ENCODE data around the gene SPDYE1.
"Not testable (repeated sequence)": the region's sequence is repeated elsewhere in the genome, so short reads cannot be mapped to it uniquely, and the experiment has no call there.

The SPDYE1 gene

DNA sequence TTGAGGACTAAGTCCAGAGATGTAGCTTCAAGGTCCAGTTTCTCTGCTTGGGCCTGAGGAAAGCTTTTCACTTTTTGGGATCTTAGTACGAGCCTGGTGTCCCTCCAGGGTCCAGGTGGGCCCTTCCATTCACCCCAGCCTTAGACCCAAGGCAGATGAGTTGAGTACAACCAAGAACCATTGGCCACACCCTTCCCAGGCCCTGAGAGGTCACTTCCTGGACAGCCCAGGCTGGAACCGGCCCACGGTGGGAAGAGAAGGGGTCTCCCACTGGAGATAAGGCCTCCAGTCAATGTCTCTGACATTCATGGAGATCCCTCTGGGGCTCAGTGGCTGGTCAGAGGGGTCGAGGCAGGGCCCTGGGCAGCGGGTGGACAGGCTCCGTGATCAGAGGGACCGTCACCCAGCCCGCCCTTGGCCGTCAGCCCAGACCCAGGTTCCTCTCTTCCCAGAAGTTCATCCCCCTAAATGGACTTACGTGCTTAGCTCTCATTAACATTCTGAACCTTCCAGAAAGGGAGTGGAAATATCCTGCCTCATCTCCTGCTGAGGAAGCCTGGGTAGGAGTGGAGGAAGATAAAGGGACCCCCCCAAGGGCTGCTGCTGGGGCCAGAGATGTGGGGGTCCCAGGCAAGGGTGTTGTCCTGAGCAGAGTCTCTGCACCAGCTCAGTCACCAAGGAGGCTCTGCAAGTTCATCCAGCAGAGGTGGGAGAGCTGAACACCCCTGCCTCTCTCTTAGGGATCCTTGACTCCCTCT is 22.8 kb upstream of the SPDYE1 start:
- not testable (repeated sequence) for H3K4me1 ChIP-seq (ENCODE audit: control insufficient read depth, insufficient read depth, low read length); H3K4me3 ChIP-seq (ENCODE audit: low read length); H3K9me3 ChIP-seq (replicated peaks; ENCODE audit: low read length); H3K27me3 ChIP-seq (ENCODE audit: control insufficient read depth, insufficient read depth, low read length); H3K9ac ChIP-seq (ENCODE audit: low read depth, low read length); H3K36me3 ChIP-seq (ENCODE audit: insufficient read depth, low read length); H3K4me2 ChIP-seq (ENCODE audit: low read length)

DNA sequence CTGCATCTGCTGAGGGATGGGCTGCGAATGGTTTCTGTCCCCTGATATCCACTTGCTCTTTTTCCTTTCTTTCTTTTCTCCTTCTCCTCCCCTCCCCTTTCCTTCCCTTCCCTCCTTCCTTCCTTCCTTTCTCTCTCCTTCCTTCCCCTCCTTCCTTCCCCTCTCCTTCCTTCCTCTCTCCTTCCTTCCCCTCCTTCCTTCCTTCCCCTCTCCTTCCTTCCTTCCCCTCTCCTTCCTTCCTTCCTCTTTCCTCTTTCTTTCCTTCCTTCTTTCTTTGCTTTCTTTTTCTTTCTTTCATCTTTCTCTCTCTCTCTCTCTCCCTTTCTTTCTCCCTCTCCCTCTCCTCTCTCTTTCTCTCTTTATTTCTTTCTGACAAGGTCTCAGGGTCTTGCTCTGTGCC is 20.2 kb upstream of the SPDYE1 start:
- H3K9me3 ChIP-seq (replicated peaks; ENCODE audit: low read length), result no peaks in the 10 kb centered on the region
- no peaks in the 10 kb centered on the region for H3K36me3 ChIP-seq (ENCODE audit: insufficient read depth, low read length)
- no peak overlapping the region for H3K9ac ChIP-seq (ENCODE audit: low read depth, low read length)
- H3K4me3 ChIP-seq (ENCODE audit: low read length), result no peak overlapping the region
- no peak overlapping the region for H3K4me2 ChIP-seq (ENCODE audit: low read length)
- H3K27me3 ChIP-seq (ENCODE audit: control insufficient read depth, insufficient read depth, low read length), result no peaks in the 10 kb centered on the region
- no peaks in the 10 kb centered on the region for H3K4me1 ChIP-seq (ENCODE audit: control insufficient read depth, insufficient read depth, low read length)

DNA sequence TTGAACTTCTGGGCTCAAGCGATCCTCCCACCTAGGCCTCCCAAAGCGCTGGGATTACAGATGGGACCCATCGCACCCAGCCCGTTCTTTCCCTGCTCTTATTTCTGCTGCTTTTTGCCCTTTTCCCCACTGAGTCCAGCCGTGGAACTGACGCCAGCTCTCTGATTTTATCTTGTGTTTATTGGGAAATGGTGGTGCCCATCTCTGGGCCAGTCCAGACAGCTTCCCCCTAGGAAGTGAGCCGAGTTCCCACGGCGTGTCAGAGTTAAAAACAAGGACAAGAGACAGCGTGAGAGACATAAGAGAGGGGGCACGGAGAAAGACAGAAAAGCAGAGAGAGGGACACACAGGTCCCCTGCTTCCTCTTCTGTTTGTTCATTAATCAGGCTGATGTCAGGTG is 19.6 kb upstream of the SPDYE1 start:
- H3K4me1 ChIP-seq (ENCODE audit: control insufficient read depth, insufficient read depth, low read length); H3K4me3 ChIP-seq (ENCODE audit: low read length); H3K27me3 ChIP-seq (ENCODE audit: control insufficient read depth, insufficient read depth, low read length); H3K9ac ChIP-seq (ENCODE audit: low read depth, low read length); H3K36me3 ChIP-seq (ENCODE audit: insufficient read depth, low read length); H3K9me3 ChIP-seq (replicated peaks; ENCODE audit: low read length); H3K4me2 ChIP-seq (ENCODE audit: low read length): not testable (repeated sequence)

- not testable (repeated sequence) for H3K4me2 ChIP-seq (ENCODE audit: low read length); H3K27me3 ChIP-seq (ENCODE audit: control insufficient read depth, insufficient read depth, low read length); H3K4me3 ChIP-seq (ENCODE audit: low read length); H3K4me1 ChIP-seq (ENCODE audit: control insufficient read depth, insufficient read depth, low read length); H3K9ac ChIP-seq (ENCODE audit: low read depth, low read length); H3K9me3 ChIP-seq (replicated peaks; ENCODE audit: low read length); H3K36me3 ChIP-seq (ENCODE audit: insufficient read depth, low read length)
Measured at GRCh38 chr7:43982848-43983247, 14.8 kb upstream of the SPDYE1 start.

GRCh38 chr7:43983736-43984135 is 14.0 kb upstream of the SPDYE1 start:
- H3K9ac ChIP-seq (ENCODE audit: low read depth, low read length); H3K4me1 ChIP-seq (ENCODE audit: control insufficient read depth, insufficient read depth, low read length); H3K36me3 ChIP-seq (ENCODE audit: insufficient read depth, low read length); H3K27me3 ChIP-seq (ENCODE audit: control insufficient read depth, insufficient read depth, low read length); H3K4me2 ChIP-seq (ENCODE audit: low read length); H3K4me3 ChIP-seq (ENCODE audit: low read length); H3K9me3 ChIP-seq (replicated peaks; ENCODE audit: low read length): not testable (repeated sequence)

- H3K27me3 ChIP-seq (ENCODE audit: control insufficient read depth, insufficient read depth, low read length); H3K36me3 ChIP-seq (ENCODE audit: insufficient read depth, low read length); H3K4me1 ChIP-seq (ENCODE audit: control insufficient read depth, insufficient read depth, low read length); H3K9me3 ChIP-seq (replicated peaks; ENCODE audit: low read length); H3K9ac ChIP-seq (ENCODE audit: low read depth, low read length); H3K4me3 ChIP-seq (ENCODE audit: low read length); H3K4me2 ChIP-seq (ENCODE audit: low read length): not testable (repeated sequence)
Measured at GRCh38 chr7:43985904-43986864, 11.5 kb upstream of the SPDYE1 start.

- H3K27me3 ChIP-seq (ENCODE audit: control insufficient read depth, insufficient read depth, low read length); H3K4me3 ChIP-seq (ENCODE audit: low read length); H3K36me3 ChIP-seq (ENCODE audit: insufficient read depth, low read length); H3K4me2 ChIP-seq (ENCODE audit: low read length); H3K9me3 ChIP-seq (replicated peaks; ENCODE audit: low read length); H3K9ac ChIP-seq (ENCODE audit: low read depth, low read length); H3K4me1 ChIP-seq (ENCODE audit: control insufficient read depth, insufficient read depth, low read length): not testable (repeated sequence)
Measured at GRCh38 chr7:43987476-43987875, 10.2 kb upstream of the SPDYE1 start.

DNA sequence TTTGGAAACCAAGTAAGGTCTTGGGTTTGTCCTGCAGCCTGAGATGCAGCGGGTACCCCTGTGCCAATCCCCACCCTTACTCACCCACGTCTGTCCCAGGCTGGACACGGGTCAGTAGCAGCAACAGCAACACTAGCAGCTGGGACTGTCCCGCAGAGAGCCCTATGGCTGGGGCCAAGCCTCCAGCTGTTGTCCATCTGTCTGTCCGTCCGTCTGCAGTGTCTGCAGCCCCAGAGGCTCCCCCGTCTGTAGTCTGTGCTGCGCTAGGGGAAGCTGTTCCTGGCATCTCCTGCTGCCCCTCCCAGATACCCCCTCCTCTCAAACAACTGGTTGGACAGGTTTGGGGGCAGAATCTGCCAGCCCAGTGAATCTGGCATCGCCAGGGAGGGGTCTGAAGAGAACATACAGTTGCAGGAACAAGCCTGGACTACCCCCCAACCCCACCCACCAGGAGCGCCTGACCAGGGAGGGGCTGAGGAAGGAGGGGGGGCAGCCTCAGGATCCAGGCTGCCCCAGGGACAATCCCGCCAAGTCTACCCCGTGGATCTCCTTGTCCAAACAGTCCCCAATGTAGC is 7.6 kb upstream of the SPDYE1 start:
- not testable (repeated sequence) for H3K4me2 ChIP-seq (ENCODE audit: low read length); H3K9ac ChIP-seq (ENCODE audit: low read depth, low read length)

DNA sequence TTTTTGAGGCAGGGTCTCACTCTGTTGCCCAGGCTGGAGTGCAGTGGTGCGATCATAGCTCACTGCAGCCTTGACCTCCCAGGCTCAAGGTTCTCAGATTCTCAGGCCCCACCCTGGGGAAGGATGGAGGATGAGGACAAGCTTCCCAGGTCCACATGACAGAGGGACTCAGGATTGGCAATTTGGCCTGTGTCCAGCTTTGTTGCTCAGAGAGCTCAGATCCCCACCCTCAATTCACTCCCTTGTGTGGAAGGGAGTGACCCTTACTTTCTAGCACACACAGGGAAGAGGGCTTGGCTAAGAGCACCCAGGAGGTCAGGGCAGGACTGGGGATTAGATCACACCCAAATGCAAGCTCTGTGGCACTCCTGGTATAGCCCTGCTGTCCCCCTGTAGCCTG is 6.9 kb upstream of the SPDYE1 start:
- H3K9me3 ChIP-seq (replicated peaks; ENCODE audit: low read length); H3K4me3 ChIP-seq (ENCODE audit: low read length); H3K4me1 ChIP-seq (ENCODE audit: control insufficient read depth, insufficient read depth, low read length); H3K27me3 ChIP-seq (ENCODE audit: control insufficient read depth, insufficient read depth, low read length); H3K9ac ChIP-seq (ENCODE audit: low read depth, low read length); H3K4me2 ChIP-seq (ENCODE audit: low read length); H3K36me3 ChIP-seq (ENCODE audit: insufficient read depth, low read length): not testable (repeated sequence)

More for the DNA sequence above, 7.6 kb upstream of the SPDYE1 start:
- H3K27me3 ChIP-seq (ENCODE audit: control insufficient read depth, insufficient read depth, low read length); H3K9me3 ChIP-seq (replicated peaks; ENCODE audit: low read length); H3K4me1 ChIP-seq (ENCODE audit: control insufficient read depth, insufficient read depth, low read length); H3K4me3 ChIP-seq (ENCODE audit: low read length); H3K36me3 ChIP-seq (ENCODE audit: insufficient read depth, low read length): not testable (repeated sequence)

GRCh38 chr7:43992896-43993295 is 4.8 kb upstream of the SPDYE1 start:
- not testable (repeated sequence) for H3K4me3 ChIP-seq (ENCODE audit: low read length); H3K36me3 ChIP-seq (ENCODE audit: insufficient read depth, low read length)

DNA sequence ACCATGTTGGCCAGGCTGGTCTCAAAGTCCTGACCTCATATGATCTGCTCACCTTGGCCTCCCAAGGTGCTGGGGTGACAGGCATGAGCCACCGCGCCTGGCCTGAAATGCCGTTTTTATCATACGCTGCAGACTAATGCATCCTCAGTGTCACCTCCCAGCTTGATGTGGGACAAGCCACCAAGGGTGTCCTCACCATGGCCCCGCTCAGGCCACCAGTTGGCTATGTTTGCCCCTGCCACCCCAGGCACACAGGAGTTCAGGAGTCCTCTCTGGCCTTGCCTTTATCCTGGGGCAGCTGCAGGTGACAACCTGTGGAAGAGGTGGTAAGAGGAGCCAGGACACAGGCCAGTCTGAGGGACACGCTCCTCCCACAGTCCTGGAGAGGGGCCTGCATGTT is 3.0 kb upstream of the SPDYE1 start:
- not testable (repeated sequence) for H3K9ac ChIP-seq (ENCODE audit: low read depth, low read length)

More at GRCh38 chr7:43992896-43993295, 4.8 kb upstream of the SPDYE1 start:
- H3K4me2 ChIP-seq (ENCODE audit: low read length); H3K9ac ChIP-seq (ENCODE audit: low read depth, low read length); H3K4me1 ChIP-seq (ENCODE audit: control insufficient read depth, insufficient read depth, low read length); H3K9me3 ChIP-seq (replicated peaks; ENCODE audit: low read length); H3K27me3 ChIP-seq (ENCODE audit: control insufficient read depth, insufficient read depth, low read length): not testable (repeated sequence)

More for the DNA sequence above, 3.0 kb upstream of the SPDYE1 start:
- not testable (repeated sequence) for H3K4me2 ChIP-seq (ENCODE audit: low read length); H3K27me3 ChIP-seq (ENCODE audit: control insufficient read depth, insufficient read depth, low read length); H3K4me3 ChIP-seq (ENCODE audit: low read length); H3K36me3 ChIP-seq (ENCODE audit: insufficient read depth, low read length); H3K4me1 ChIP-seq (ENCODE audit: control insufficient read depth, insufficient read depth, low read length); H3K9me3 ChIP-seq (replicated peaks; ENCODE audit: low read length)
